ENCODE measurements around the gene MTHFD1L.

The MTHFD1L gene

GRCh38 chr6:150993253-150993652, 127.8 kb downstream of the MTHFD1L start:
- no peak for DNase-seq

GRCh38 chr6:150994026-150994425, 128.5 kb downstream of the MTHFD1L start:
- DNase-seq: no peak

- no peak for DNase-seq
Observed at GRCh38 chr6:150996968-150997367, 131.5 kb downstream of the MTHFD1L start.

GRCh38 chr6:150999107-150999506, 133.6 kb downstream of the MTHFD1L start:
- no peak for DNase-seq

- no peak for DNase-seq
Observed at GRCh38 chr6:150999576-150999975, 134.1 kb downstream of the MTHFD1L start.

GRCh38 chr6:151001387-151002056, 136.0 kb downstream of the MTHFD1L start:
- DNase-seq: no peak

- DNase-seq: no peak
Observed at GRCh38 chr6:151002057-151002450, 136.6 kb downstream of the MTHFD1L start.

GRCh38 chr6:151002491-151002935, 137.0 kb downstream of the MTHFD1L start:
- DNase-seq: no peak

GRCh38 chr6:151004383-151005024, 139.0 kb downstream of the MTHFD1L start:
- no peak for DNase-seq

GRCh38 chr6:151005164-151005563, 139.7 kb downstream of the MTHFD1L start:
- DNase-seq: no peak

- DNase-seq: no peak
Observed at GRCh38 chr6:151005896-151006632, 140.6 kb downstream of the MTHFD1L start.

- DNase-seq: no peak
Observed at GRCh38 chr6:151007076-151007475, 141.6 kb downstream of the MTHFD1L start.

- DNase-seq: no peak
Observed at GRCh38 chr6:151007922-151008321, 142.4 kb downstream of the MTHFD1L start.

- DNase-seq: no peak
Observed at GRCh38 chr6:151008425-151008824, 142.9 kb downstream of the MTHFD1L start.

GRCh38 chr6:151009576-151009975, 144.1 kb downstream of the MTHFD1L start:
- no peak for DNase-seq

- no peak for DNase-seq
Observed at GRCh38 chr6:151010071-151010470, 144.6 kb downstream of the MTHFD1L start.

- no peak for DNase-seq
Observed at GRCh38 chr6:151012321-151013294, 147.1 kb downstream of the MTHFD1L start.

GRCh38 chr6:151014404-151015100, 149.1 kb downstream of the MTHFD1L start:
- peak; percentile 5 for DNase-seq

GRCh38 chr6:151015101-151015700, 149.7 kb downstream of the MTHFD1L start:
- DNase-seq: no peak

- DNase-seq: no peak
Observed at GRCh38 chr6:151016107-151016506, 150.6 kb downstream of the MTHFD1L start.

GRCh38 chr6:151018046-151018445, 152.5 kb downstream of the MTHFD1L start:
- DNase-seq: no peak
